ENCODE measurements around the gene OPCML.

- TF ChIP-seq POLR2AphosphoS5 (IDR thresholded peaks at IDR 0.05) (no peak), CTCF (IDR thresholded peaks at IDR 0.05) (no peak), POLR2A (IDR thresholded peaks at IDR 0.05) (no peak), EP300 (IDR thresholded peaks at IDR 0.05) (no peak)
Measured at GRCh38 chr11:132941761-132942160, 590.5 kb downstream of the OPCML start.

Measured in suprapubic skin (tissue), 4 donors.